ENCODE data around the gene ORMDL3.

- TF ChIP-seq POLR2A (IDR thresholded peaks at IDR 0.05) (no peak), CTCF (IDR thresholded peaks at IDR 0.05) (no peak)
Measured at GRCh38 chr17:39919087-39919683, 8.2 kb downstream of the ORMDL3 start.

Measured in lower leg skin (tissue), 3 donors.